Activated T-cell treated with anti-CD3 and anti-CD28 coated beads, Interleukin-2, amount 50 U/mL, for 4 hours (primary cell): Measurements from ENCODE around the gene PCNA. TPM values are rescaled to one million over a fixed set of nuclear protein-coding genes. Genes with fewer than 3 reads are reported as not detected.

ENCODE experiments used
- ATAC-seq, 2 donors: fragments of 200-7000 bp; cut with Tn5 transposase; one replicate each; pipeline ENCODE4 v1.10.0; 2021
- DNase-seq: peaks from one replicate; pipeline ENCODE4 v3.0.0-alpha.2; 2020
- H3K27me3 Mint-ChIP-seq: one replicate; pipeline ENCODE4 v1.8.0; 2021; ENCODE audit warnings: low read depth, mixed read lengths
- H3K36me3 Mint-ChIP-seq: one replicate; pipeline ENCODE4 v1.8.0; 2022; ENCODE audit warnings: mixed read lengths; ENCODE audit not compliant: insufficient read depth
- H3K4me1 Mint-ChIP-seq: one replicate; pipeline ENCODE4 v1.8.0; 2021; ENCODE audit warnings: low read depth, mixed read lengths
- H3K4me3 Mint-ChIP-seq: one replicate; pipeline ENCODE4 v1.8.0; 2021; ENCODE audit warnings: mild to moderate bottlenecking, moderate library complexity, mixed read lengths
- H3K9me3 Mint-ChIP-seq: one replicate; pipeline ENCODE4 v1.8.0; 2021; ENCODE audit warnings: mixed read lengths
- total RNA-seq, 3 donors: library from RNA; stranded (reverse); gene quantifications; one replicate each; pipeline ENCODE4 v1.2.1, GENCODE V29; 2021

PCNA gene
- total RNA-seq, 3 donors from 2014 or later, result 368 to 469 (median 411) TPM

DNA sequence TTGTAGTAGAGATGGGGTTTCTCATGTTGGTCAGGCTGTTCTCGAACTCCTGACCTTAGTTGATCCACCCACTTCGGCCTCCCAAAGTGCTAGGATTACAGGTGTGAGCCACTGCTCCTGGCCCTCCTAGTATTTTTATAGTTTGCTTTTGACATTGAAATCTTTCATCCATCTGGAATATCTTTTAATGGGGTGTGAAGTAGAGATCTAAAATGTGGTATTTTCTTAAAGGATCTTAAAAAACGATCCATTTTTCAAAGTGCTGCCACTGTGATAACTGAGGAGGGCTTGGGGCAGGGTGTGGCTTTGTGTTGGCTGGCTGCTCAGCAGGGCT, 30.1 kb upstream of the PCNA start:
- ATAC-seq, result no peak
- no peak overlapping the region for H3K4me3 Mint-ChIP-seq
- H3K9me3 Mint-ChIP-seq, result no peaks in the 10 kb centered on the region
- peaks cover 64% of the 10 kb centered on the region for H3K4me1 Mint-ChIP-seq
- no peak for DNase-seq
- peaks cover 18% of the 10 kb centered on the region for H3K36me3 Mint-ChIP-seq
- H3K27me3 Mint-ChIP-seq, result no peaks in the 10 kb centered on the region

- Mint-ChIP-seq H3K4me1 (peaks cover 63% of the 10 kb centered on the region), H3K9me3 (no peaks in the 10 kb centered on the region), H3K36me3 (peaks cover 14% of the 10 kb centered on the region), H3K27me3 (no peaks in the 10 kb centered on the region), H3K4me3 (no peak overlapping the region)
- no peak for ATAC-seq
- DNase-seq, result no peak
Measured at GRCh38 chr20:5148581-5148980, 28.8 kb upstream of the PCNA start.

DNA sequence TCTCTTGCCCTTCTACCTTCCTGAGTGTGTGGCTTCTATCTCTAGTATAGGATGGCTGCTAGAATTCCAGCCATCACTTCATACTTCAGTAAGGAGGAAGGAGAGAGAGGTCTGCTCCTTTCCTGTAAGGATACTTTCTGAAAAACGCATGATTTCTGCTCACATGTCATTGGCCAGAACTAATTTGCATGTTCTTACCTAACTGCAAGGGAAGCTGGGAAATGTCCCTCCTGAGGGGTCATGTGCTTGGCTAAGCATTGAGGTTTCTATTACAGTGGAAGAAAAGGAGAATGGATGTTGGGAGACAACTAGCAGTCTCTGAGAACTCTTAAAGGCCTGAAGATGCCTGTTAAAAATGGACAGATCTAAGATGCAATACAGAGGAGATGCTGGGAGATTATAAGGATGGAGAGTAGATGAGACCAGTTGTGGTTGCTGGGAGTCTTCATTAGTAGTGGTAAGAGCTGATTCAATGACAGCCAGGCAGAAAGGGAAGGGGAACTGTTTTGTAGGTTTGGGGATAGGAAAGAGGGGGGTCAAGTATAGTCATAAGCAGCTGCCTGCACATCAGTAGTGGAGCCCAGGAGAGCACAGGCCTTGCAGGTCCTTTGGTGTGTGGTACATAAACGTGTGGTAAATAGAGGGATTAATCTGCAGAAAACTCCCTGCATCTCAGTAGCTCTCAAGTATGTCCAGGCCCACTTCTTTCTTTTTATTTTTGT, 27.3 kb upstream of the PCNA start:
- H3K9me3 Mint-ChIP-seq, result no peaks in the 10 kb centered on the region
- ATAC-seq (no peak), DNase-seq (no peak)
- no peak overlapping the region for H3K4me3 Mint-ChIP-seq
- H3K27me3 Mint-ChIP-seq, result no peaks in the 10 kb centered on the region
- H3K36me3 Mint-ChIP-seq, result peaks cover 8% of the 10 kb centered on the region
- peaks cover 60% of the 10 kb centered on the region for H3K4me1 Mint-ChIP-seq

DNA sequence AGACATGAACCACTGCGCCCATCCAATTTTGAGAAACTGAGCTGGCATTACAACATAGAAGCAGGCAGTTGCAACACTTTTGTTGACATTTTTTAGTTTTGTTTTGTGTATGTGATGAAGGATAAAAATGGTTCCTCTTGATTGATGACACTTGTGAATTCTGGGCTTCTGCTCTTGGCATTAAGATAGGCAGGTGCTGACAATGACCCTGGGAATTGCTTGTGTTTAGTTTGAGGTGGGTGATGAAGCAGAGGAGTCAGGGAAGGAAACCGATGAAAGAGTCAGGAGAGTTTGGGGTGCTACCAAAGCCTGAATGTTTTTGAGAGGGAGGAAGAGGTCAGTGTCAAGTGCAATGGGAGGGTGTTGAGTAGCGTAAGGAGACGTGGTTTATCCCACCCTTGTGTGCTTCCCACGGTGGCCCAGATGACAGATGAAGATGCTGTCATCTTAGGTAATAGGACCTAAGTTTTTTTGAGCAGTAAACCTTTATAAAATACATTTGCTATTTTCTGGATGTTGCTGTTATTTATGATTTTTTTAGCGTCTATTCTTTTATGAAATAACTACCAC, 26.4 kb upstream of the PCNA start:
- H3K4me1 Mint-ChIP-seq, result peaks cover 66% of the 10 kb centered on the region
- peaks cover 8% of the 10 kb centered on the region for H3K36me3 Mint-ChIP-seq
- no peaks in the 10 kb centered on the region for H3K9me3 Mint-ChIP-seq
- DNase-seq (no peak), ATAC-seq (no peak)
- no peaks in the 10 kb centered on the region for H3K27me3 Mint-ChIP-seq
- H3K4me3 Mint-ChIP-seq, result no peak overlapping the region

DNA sequence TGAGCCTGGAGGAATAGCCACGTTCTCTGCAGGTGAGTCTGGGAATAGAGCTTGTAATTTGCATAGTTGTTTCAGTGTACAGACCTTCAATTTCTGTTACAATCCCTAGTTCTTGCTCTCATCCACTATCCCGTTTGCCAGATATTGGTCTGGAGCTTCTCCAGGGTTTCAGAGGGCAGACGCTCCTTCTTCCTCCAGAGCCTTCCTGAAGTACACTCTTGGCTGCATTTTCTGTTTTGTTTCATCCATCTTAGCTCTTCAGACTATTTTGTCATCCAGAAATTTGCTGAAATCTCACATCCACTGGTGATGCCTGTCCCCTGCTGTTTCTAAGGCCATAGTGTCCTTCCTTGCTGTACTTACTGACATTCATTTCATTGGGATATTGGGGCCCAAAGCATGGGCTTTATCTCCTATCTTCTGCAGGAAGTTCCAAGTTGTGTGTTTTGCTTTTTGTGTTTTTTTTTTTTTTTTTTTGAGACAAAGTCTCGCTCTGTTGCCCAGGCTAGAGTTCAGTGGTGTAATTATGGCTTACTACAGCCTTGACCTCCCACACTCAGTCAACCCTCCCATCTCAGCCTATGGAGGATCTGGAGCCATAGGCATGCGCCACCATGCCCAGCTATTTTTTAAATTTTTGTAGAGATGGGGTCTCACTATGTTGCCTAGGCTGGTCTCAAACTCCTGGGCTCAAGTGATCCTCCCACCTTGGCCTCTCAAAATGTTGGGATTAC, 25.8 kb upstream of the PCNA start:
- no peaks in the 10 kb centered on the region for H3K27me3 Mint-ChIP-seq

GRCh38 chr20:5143851-5144250, 24.1 kb upstream of the PCNA start:
- no peaks in the 10 kb centered on the region for H3K9me3 Mint-ChIP-seq
- no peak for ATAC-seq
- DNase-seq, result no peak
- peaks cover 8% of the 10 kb centered on the region for H3K36me3 Mint-ChIP-seq
- H3K4me1 Mint-ChIP-seq, result peaks cover 69% of the 10 kb centered on the region
- no peak overlapping the region for H3K4me3 Mint-ChIP-seq
- no peaks in the 10 kb centered on the region for H3K27me3 Mint-ChIP-seq

More for the DNA sequence above, 25.8 kb upstream of the PCNA start:
- H3K4me1 Mint-ChIP-seq, result peaks cover 68% of the 10 kb centered on the region
- H3K4me3 Mint-ChIP-seq, result no peak overlapping the region
- peaks cover 8% of the 10 kb centered on the region for H3K36me3 Mint-ChIP-seq
- H3K9me3 Mint-ChIP-seq, result no peaks in the 10 kb centered on the region
- no peak for DNase-seq
- no peak for ATAC-seq

DNA sequence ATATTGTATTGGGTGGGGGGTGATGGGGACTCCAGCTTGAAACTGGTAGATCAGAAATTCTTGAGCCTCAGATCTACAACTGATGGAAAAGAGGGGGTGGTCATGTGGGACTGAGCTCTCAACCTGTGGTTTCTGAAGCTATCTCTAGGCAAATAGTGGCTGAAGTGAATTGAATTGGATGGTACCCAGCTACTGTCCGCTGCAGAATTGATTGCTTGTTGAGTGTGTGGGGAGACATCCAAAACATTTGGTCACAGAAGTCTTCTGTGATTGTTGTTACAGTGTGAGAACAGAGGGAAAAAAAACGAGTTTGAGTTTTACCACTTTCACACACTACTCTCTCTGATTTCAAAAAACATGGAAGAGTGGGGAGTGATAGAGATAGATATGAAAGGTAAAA, 21.9 kb upstream of the PCNA start:
- DNase-seq (no peak), ATAC-seq (no peak)
- H3K4me3 Mint-ChIP-seq, result no peak overlapping the region
- no peaks in the 10 kb centered on the region for H3K9me3 Mint-ChIP-seq
- H3K36me3 Mint-ChIP-seq, result peaks cover 12% of the 10 kb centered on the region
- peaks cover 56% of the 10 kb centered on the region for H3K4me1 Mint-ChIP-seq
- H3K27me3 Mint-ChIP-seq, result no peaks in the 10 kb centered on the region

DNA sequence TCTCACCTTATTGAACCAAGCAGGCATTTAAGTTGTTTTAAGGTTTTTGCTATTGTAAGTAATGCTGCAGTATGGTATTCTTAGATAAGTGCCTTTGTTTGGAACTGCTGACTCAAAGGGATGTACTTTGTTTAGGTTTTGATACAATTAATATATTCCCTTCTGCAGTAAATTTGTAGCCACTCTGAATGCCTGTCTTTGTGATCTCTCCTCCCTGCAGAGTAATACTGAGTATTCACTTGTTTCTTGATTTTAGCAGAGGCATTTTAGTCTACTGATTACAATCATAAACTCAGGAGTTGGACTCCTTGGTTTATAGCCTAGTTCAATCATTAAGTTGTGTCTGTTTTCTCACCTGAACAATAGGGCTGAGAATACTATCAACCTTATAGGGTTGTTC, 20.4 kb upstream of the PCNA start:
- Mint-ChIP-seq H3K4me1 (peaks cover 56% of the 10 kb centered on the region), H3K4me3 (no peak overlapping the region), H3K36me3 (peaks cover 7% of the 10 kb centered on the region), H3K27me3 (no peaks in the 10 kb centered on the region), H3K9me3 (no peaks in the 10 kb centered on the region)
- no peak for DNase-seq
- no peak for ATAC-seq

DNA sequence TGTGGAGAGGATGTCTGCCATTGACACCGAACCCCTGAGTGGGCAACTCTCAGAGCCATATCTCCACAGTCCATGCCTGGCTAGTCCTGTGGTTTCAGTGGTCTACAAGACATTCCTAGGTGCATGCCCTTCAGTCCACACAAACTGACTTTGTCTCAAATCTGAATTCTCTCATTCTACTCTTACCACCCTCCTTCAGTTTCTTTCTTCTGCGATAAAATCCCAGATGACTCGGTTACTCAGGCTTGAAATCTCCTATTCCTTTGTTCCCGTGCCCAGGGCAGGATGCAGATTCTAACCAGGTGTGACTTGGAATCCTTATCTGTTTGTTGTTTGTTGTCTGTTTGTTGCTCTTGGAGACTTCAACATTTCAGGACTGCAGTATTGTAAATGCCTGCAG, 16.3 kb upstream of the PCNA start:
- Mint-ChIP-seq H3K36me3 (peaks cover 5% of the 10 kb centered on the region), H3K4me1 (peaks cover 34% of the 10 kb centered on the region), H3K9me3 (no peaks in the 10 kb centered on the region), H3K4me3 (no peak overlapping the region), H3K27me3 (no peaks in the 10 kb centered on the region)
- DNase-seq (no peak), ATAC-seq (no peak)

DNA sequence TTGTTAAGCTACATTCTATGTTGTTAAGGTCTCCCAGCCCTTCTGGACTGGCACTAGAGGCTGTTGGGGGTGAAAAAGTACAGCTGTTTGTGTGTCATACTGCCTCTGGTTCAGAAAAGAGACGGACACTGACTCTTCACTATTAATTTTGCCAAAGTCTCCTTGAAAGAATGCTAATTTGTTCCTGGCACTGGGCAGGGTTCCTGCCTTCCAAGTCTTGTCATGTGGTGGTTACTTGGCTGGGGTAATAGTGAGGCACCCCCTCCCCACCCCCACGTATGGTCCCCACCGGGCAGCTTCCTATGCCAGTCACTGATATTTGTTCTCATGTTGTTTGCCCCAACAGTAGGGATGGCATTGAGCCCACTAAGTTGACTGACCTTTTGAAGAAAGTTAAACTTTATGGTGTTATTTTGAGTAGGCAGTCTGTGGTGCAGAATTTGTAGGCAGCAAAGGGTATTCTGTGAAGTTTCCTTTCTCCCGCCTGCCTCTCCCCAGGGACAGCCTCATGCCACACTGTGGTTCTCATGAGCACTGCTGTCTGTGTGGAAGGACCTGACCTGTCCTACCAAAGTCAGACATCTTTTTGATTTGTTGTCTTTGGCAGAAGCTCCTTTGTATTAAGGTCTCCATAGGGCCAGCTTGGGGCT, 15.7 kb upstream of the PCNA start:
- peaks cover 30% of the 10 kb centered on the region for H3K4me1 Mint-ChIP-seq
- no peaks in the 10 kb centered on the region for H3K27me3 Mint-ChIP-seq
- ATAC-seq (no peak), DNase-seq (no peak)
- H3K4me3 Mint-ChIP-seq, result no peak overlapping the region
- peaks cover 5% of the 10 kb centered on the region for H3K36me3 Mint-ChIP-seq
- H3K9me3 Mint-ChIP-seq, result no peaks in the 10 kb centered on the region

GRCh38 chr20:5133998-5134397, 14.2 kb upstream of the PCNA start:
- H3K4me1 Mint-ChIP-seq, result peaks cover 24% of the 10 kb centered on the region
- no peaks in the 10 kb centered on the region for H3K9me3 Mint-ChIP-seq
- DNase-seq (no peak), ATAC-seq (no peak)
- no peak overlapping the region for H3K4me3 Mint-ChIP-seq
- H3K36me3 Mint-ChIP-seq, result peaks cover 5% of the 10 kb centered on the region
- no peaks in the 10 kb centered on the region for H3K27me3 Mint-ChIP-seq

GRCh38 chr20:5131502-5131901, 11.7 kb upstream of the PCNA start:
- Mint-ChIP-seq H3K9me3 (no peaks in the 10 kb centered on the region), H3K36me3 (peaks cover 1% of the 10 kb centered on the region), H3K27me3 (no peaks in the 10 kb centered on the region), H3K4me3 (no peak overlapping the region), H3K4me1 (peaks cover 35% of the 10 kb centered on the region)
- DNase-seq (no peak), ATAC-seq (no peak)

DNA sequence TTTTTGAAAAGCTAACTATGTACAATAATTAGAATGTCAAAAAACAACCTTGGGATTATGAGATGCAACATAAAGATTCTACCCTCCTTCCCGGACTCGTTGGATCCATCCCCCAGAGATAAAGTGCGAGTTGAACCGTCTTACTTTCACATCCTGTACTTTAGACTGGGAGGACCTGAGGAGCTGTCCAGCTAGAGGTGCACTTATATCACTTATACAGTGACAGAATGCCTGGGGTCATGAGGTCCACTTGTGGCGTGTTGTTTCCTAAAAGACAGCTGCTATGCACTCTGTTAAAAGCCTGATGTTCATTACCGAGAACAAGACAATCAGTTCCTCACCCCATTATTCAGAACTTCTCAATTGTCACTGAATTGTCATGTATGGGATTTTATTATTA, 9.1 kb upstream of the PCNA start:
- Mint-ChIP-seq H3K4me3 (peak overlapping the region; percentile 88), H3K4me1 (peaks cover 34% of the 10 kb centered on the region), H3K9me3 (no peaks in the 10 kb centered on the region), H3K27me3 (no peaks in the 10 kb centered on the region), H3K36me3 (peaks cover 1% of the 10 kb centered on the region)
- ATAC-seq, result no peak
- DNase-seq, result no peak

DNA sequence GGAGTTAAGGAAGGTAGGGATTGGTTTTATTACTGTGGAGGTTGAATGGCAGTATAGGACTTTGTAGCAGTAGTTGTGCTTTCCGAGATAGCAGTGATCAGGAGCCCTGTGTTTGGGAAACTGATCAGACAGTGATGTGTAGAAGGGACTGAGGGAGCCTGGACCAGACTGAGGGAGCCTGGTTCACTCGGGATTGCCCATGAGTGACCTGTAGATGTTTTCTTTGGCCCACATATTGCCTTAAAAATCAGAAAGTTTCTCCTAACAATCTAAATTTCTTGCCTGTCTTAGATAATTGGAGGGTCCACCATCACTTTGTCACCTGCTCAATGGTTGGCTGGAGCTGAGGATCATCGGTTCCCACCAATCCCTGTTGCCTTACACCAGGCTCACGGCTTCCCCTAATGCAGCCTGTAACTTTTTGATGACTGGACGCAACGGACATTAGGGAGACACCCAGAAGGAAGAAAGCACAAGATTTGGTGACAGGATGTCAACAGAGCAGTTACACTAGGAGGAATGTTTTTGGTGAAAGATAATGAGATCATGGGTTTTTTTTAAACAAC, 8.2 kb upstream of the PCNA start:
- Mint-ChIP-seq H3K4me1 (peaks cover 34% of the 10 kb centered on the region), H3K27me3 (no peaks in the 10 kb centered on the region), H3K36me3 (peaks cover 1% of the 10 kb centered on the region), H3K4me3 (peak overlapping the region; percentile 88), H3K9me3 (no peaks in the 10 kb centered on the region)
- no peak for ATAC-seq
- no peak for DNase-seq
